Testis (tissue), 2 donors: ENCODE measurements around the gene PLA2G4A.

Source experiments
- CTCF ChIP-seq, 3 experiments: fragments of 450-650 bp in 2 of 3; fragments of 200-600 bp in 1 of 3; sonication (generic) in 1 of 3; IDR thresholded peaks; one replicate each; pipeline ENCODE4 v1.5.1; 2016 to 2019; ENCODE audit warnings: antibody characterized with exemption in 3 of 3, mild to moderate bottlenecking in 2 of 3, moderate library complexity in 1 of 3
- POLR2A ChIP-seq: fragments of 450-650 bp; IDR thresholded peaks from one replicate; pipeline ENCODE4 v1.6.1; 2017; ENCODE audit warnings: antibody characterized with exemption, mild to moderate bottlenecking, moderate library complexity

- TF ChIP-seq CTCF (IDR thresholded peaks at IDR 0.05) (no peak), POLR2A (no peak)
Observed at GRCh38 chr1:187037973-187038553, 209.3 kb downstream of the PLA2G4A start.
